Brain pericyte (primary cell): ENCODE measurements around the gene SAPCD1.

Source experiments
- DNase-seq: peaks from one replicate; pipeline ENCODE4 v3.0.0-alpha.2; 2012; ENCODE audit warnings: low read depth, low spot score

SAPCD1 gene

GRCh38 chr6:31762356-31762755 lies at the start of gene SAPCD1:
TSS of gene SAPCD1 (plus strand) at chr6:31762656. CDS start at chr6:31763055, 399 bp downstream.
- DNase-seq: no peak

- DNase-seq: no peak
Measured at GRCh38 chr6:31713465-31713864, 49.0 kb upstream of the SAPCD1 start.

- DNase-seq: no peak
Measured at GRCh38 chr6:31713991-31714684, 48.3 kb upstream of the SAPCD1 start.

DNA sequence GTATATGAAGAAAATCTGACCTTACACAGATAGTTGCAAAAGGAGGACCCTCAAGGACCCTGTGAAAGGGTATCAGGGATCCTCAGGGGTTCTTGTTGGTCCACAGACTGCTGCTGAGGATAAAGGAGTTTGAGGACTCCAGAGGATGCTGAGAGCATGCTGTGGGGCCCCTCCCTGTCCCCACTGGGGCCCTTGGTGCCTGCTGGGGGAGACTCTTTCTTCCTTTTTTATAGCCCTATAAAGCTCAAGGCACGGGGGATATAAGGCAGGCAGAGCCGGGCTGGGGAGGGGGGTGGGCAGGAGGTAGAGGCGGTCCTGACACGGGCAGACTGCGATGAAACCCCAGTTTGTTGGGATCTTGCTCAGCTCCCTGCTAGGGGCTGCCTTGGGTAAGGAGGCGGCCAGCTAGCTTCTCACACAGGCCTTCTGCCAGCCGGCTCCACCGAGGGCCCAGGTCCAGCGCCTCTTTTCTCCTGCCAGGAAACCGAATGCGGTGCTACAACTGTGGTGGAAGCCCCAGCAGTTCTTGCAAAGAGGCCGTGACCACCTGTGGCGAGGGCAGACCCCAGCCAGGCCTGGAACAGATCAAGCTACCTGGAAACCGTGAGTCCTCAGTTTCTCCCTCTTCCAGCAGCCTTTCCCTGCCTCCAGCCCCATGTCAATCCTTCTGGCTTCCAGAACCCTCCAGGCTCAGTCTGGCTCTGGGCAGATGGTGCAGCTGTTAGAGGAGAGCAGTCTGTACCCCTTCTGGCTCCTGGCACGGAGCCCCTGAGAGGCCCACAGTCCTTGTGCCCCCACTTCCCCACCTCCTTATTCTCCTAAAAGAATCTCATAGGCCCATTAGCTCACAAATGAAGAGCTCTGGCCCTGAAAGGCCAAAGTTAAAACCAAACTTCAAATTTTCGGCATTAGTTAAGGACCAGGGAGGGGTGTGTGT lies 47.2 kb upstream of the SAPCD1 start, which contains the start of gene LY6G6D:
LY6G6D (plus strand) TSS at position 327 of the 937 bp plus-strand sequence; CDS start at position 335, 8 bp downstream.
- no peak for DNase-seq

DNA sequence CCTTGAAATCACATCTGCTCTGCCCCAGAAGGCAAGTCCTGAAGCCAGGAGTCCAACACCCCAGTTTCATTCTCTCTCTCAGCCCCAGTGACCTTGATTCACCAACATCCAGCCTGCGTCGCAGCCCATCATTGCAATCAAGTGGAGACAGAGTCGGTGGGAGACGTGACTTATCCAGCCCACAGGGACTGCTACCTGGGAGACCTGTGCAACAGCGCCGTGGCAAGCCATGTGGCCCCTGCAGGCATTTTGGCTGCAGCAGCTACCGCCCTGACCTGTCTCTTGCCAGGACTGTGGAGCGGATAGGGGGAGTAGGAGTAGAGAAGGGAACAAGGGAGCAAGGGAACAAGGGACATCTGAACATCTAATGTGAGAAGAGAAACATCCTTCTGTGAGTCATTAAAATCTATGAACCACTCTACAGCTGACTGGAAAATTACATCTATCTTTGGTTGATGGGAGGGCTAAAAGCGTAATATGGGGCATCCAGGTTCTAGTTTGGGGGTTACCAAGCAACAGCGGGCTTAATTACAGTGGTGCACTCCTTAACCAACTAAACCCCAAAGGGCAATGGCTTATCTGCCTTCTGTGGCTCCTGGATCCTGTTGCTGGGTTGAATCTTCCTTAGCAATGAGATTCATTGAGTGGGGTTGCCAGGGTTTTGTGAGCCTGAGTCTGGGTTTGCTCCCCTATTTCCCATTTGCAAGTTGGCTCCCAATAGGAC lies 44.8 kb upstream of the SAPCD1 start:
- DNase-seq: no peak

DNA sequence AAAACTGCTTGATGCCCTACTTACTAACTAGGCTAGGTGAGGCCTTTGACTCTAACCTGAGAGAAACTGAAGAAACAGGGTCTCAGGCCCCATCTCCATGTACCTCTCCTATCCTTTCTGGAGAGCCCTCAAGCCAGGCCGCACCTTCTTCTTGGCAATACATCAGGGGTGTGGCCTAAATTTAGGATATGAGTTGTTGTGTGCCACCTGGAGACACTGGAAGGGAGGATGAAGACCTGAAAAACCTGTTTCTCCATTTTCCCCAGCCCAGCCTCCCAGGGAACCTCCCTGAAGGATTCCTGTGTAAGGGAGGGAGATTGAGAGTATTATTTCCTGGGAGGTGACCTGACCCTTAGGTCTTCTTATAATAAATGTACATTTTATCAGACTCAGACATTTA lies 44.2 kb upstream of the SAPCD1 start:
- no peak for DNase-seq

GRCh38 chr6:31719001-31719400 lies 43.5 kb upstream of the SAPCD1 start:
- no peak for DNase-seq

GRCh38 chr6:31720196-31720770 lies 42.2 kb upstream of the SAPCD1 start:
- no peak for DNase-seq

DNA sequence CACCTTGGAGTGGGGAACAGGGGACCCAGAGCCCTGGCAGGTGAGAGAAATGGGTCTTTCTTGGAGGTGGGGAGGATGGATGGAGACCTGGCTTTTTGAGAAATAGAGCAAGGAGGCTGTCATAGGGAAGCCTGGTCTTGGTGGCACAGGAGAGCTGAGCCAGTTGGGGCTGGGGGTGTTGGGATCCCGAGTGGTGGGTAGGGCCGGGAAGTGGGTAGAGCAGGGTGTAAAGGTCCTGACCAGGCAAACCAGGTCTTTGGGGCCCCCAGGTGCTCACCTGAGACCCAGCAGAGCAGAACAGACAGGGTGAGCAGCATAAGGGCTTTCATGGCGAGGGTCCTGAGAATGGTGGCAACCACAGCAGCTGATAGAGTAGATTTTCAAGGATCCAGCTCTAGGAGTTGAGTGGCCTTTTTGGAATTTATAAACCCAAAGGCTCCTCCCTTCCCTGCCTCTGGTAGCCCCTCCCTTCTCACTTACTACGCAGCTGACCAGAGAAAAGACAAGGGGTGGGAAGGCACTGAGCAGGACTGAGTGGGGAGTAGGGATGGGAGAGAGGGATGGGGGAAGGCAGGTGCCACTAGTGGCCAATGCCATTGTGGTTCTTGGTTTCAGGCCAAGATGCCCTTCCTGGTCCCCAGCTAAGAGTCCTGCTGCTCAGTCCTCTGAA lies 41.0 kb upstream of the SAPCD1 start, which contains the start of gene LY6G6C:
LY6G6C (minus strand) TSS at position 396 of the 670 bp plus-strand sequence; CDS start at position 329, 67 bp downstream.
- no peak for DNase-seq

DNA sequence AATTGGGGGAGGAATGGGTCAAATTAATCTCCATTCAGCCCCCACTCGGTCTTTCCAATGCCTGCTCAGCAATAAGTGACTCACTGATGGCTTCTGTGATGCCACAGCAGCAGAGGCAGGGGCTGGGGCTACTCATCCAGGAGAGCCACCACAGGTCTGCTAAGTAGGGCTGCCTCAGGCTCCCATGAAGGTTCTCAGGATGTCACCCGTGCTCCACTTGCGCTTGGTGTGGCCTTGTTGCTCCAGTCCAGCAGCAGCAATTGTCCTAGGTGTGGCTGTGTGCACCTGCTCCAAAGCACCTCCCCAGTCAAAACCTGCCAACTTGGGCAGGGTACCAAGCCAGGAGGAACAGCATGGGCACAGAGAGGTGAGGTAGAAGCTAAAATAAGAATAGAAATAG lies 40.3 kb upstream of the SAPCD1 start:
- no peak for DNase-seq

- DNase-seq: no peak
Measured at GRCh38 chr6:31723245-31723979, 39.0 kb upstream of the SAPCD1 start, which contains the start of gene MPIG6B. TSS of gene MPIG6B (plus strand) at chr6:31723373. CDS start at chr6:31723384, 11 bp downstream.

- no peak for DNase-seq
Measured at GRCh38 chr6:31723980-31724691, 38.3 kb upstream of the SAPCD1 start.

DNA sequence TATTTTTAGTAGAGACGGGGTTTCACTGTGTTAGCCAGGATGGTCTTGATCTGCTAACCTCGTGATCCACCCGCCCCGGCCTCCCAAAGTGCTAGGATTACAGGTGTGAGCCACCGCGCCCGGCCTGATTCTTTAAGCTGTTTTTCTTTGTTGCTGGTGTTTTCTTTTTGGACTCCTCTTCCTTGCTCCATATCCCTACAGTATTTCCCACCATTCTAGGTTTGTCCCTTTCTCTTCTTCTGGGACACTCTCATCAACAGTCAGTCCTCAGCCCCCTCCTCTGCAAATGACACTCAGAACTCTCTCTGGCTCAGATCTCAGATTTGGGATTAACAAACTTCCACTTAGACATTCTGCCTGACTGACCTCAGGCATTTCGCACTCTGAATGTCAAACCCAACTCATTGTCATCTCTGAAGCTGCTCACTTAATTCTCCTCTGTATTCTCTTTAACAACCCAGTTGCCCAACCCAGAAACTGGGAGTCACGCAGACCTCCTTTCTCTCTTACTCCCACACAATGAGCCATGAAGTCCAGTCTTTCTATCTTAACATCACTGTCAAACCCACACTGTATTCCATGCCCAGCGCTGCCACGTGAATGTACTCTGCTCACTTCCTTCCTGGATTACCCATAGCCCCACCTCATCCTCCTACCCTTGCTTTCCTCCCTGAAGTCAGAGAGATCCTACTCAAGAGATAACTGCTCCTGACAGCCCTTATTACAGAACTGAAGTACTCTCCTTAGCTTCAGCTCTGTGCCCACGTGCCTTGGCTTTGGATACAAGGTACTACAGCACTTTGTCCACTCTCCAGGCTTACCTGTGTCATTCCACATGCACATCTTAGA lies 36.7 kb upstream of the SAPCD1 start:
- no peak for DNase-seq

GRCh38 chr6:31727034-31727716 lies 35.3 kb upstream of the SAPCD1 start:
- DNase-seq: no peak

- no peak for DNase-seq
Measured at GRCh38 chr6:31727717-31728671, 34.5 kb upstream of the SAPCD1 start.

- DNase-seq: no peak
Measured at GRCh38 chr6:31728767-31729514, 33.5 kb upstream of the SAPCD1 start, which contains the start of gene DDAH2. TSS of gene DDAH2 (minus strand) at chr6:31729299. CDS start at chr6:31729161, 138 bp downstream.
